ENCODE results near the gene TMEM222.

- no peak for TF ChIP-seq EZH2phosphoT487 (IDR thresholded peaks at IDR 0.05; ENCODE audit: insufficient read depth, low read depth)
- TF ChIP-seq EZH2 (IDR thresholded peaks at IDR 0.05; ENCODE audit: insufficient read depth, poor library complexity, severe bottlenecking) = no peak
Observed at GRCh38 chr1:27343639-27344025, 21.7 kb downstream of the TMEM222 start.
